T-cell (primary cell): ENCODE results near the gene CDKN2AIP. TPM values are rescaled to one million over a fixed set of nuclear protein-coding genes. Genes with fewer than 3 reads are reported as not detected.

Experiments
- ATAC-seq, 4 experiments: fragments of 200-7000 bp in 3 of 4; fragments of 150-1000 bp in 1 of 4; cut with Tn5 transposase; replicated peaks in 1 of 4; 1 replicate in 3 of 4; 2 replicates in 1 of 4; pipeline ENCODE4 v1.10.0; 2021; ENCODE audit warnings: moderate library complexity in 3 of 4, mild to moderate bottlenecking in 2 of 4, moderate number of reproducible peaks in 1 of 4
- CTCF ChIA-PET, 2 donors: fragments of 300-600 bp; sonication (Branson Sonifier 250); formaldehyde crosslinking; loops; one replicate each; lab custom pipeline; 2022; ENCODE audit warnings: antibody characterized with exemption in 2 of 2; lab: Charles Lee
- POLR2A ChIA-PET, 2 donors: fragments of 300-600 bp; sonication (Branson Sonifier 250); formaldehyde crosslinking; loops; one replicate each; lab custom pipeline; 2022; ENCODE audit warnings: antibody characterized with exemption in 2 of 2; lab: Charles Lee
- DNase-seq, 35 experiments: peaks; one replicate each; pipeline versions ENCODE4 v3.0.0 to v3.0.0-alpha.2; 2013 to 2023
- H3K27ac ChIP-seq: one replicate; pipeline ENCODE4 v1.5.1; 2013; ENCODE audit warnings: low read length
- H3K27me3 ChIP-seq, 2 experiments: replicated peaks in 1 of 2; 1 replicate in 1 of 2; 2 replicates in 1 of 2; pipeline versions ENCODE4 v1.6.1 to v1.7.0; 2013; ENCODE audit warnings: low read length in 1 of 2, mixed read lengths in 1 of 2; ENCODE audit not compliant: control insufficient read depth in 2 of 2, insufficient read depth in 2 of 2; ENCODE audit errors: extremely low read depth in 1 of 2
- H3K36me3 ChIP-seq, 2 donors: 1 replicate in 1 of 2; 2 replicates in 1 of 2; pipeline versions ENCODE4 v1.6.1 to v1.7.0; 2013; ENCODE audit warnings: low read length in 1 of 2; ENCODE audit not compliant: control insufficient read depth in 2 of 2, insufficient read depth in 1 of 2; ENCODE audit errors: extremely low read depth in 1 of 2
- H3K4me1 ChIP-seq, 2 experiments: 1 replicate in 1 of 2; 2 replicates in 1 of 2; pipeline versions ENCODE4 v1.6.1 to v1.7.0; 2013; ENCODE audit warnings: low read length in 2 of 2, mixed read lengths in 1 of 2; ENCODE audit not compliant: insufficient read depth in 2 of 2, control insufficient read depth in 1 of 2; ENCODE audit errors: extremely low read depth in 1 of 2
- H3K4me3 ChIP-seq, 2 donors: 1 replicate in 1 of 2; 2 replicates in 1 of 2; pipeline versions ENCODE4 v1.5.1 to v1.7.0; 2013; ENCODE audit warnings: mild to moderate bottlenecking in 2 of 2, low read length in 1 of 2, moderate library complexity in 1 of 2; ENCODE audit not compliant: control insufficient read depth in 1 of 2; ENCODE audit errors: extremely low read depth in 1 of 2
- H3K9me3 ChIP-seq: 2 replicates; pipeline ENCODE4 v1.7.0; 2013
- H3K27ac Mint-ChIP-seq, 2 donors: one replicate each; pipeline ENCODE4 v1.8.0; 2020 to 2021; ENCODE audit warnings: mild to moderate bottlenecking in 2 of 2, mixed read lengths in 2 of 2
- H3K27me3 Mint-ChIP-seq, 2 donors: one replicate each; pipeline ENCODE4 v1.8.0; 2021 to 2022; ENCODE audit warnings: mixed read lengths in 2 of 2
- H3K36me3 Mint-ChIP-seq: one replicate; pipeline ENCODE4 v1.8.0; 2021; ENCODE audit warnings: mixed read lengths
- H3K4me1 Mint-ChIP-seq, 3 donors: one replicate each; pipeline ENCODE4 v1.8.0; 2020 to 2022; ENCODE audit warnings: mixed read lengths in 3 of 3, mild to moderate bottlenecking in 1 of 3
- H3K4me3 Mint-ChIP-seq, 3 donors: one replicate each; pipeline ENCODE4 v1.8.0; 2020 to 2022; ENCODE audit warnings: mild to moderate bottlenecking in 3 of 3, mixed read lengths in 3 of 3, moderate library complexity in 3 of 3
- H3K9me3 Mint-ChIP-seq, 3 donors: one replicate each; pipeline ENCODE4 v1.8.0; 2020 to 2022; ENCODE audit warnings: mixed read lengths in 3 of 3
- WGBS: methylation state at CpG from one replicate; pipeline ENCODE4 v1.1.5; 2013; ENCODE audit warnings: missing lambda C conversion rate; ENCODE audit not compliant: insufficient coverage; 5-methylcytosine and 5-hydroxymethylcytosine counted together
- total RNA-seq, 35 experiments: library from RNA in 6 of 35; stranded (reverse) in 6 of 35; fragments of 120-200 nt in 1 of 35; gene quantifications; one replicate each; pipeline versions ENCODE4 v1.2.1 to v1.2.4 and lab custom pipeline; 2013 to 2026

CDKN2AIP gene
- total RNA-seq, 5 donors from 2014 or later (not counting 1 experiment from before 2014, with no cell fraction given), result 33.0 to 46.6 (median 42.7) TPM

GRCh38 chr4:183422962-183423631, 21.3 kb upstream of the CDKN2AIP start:
- Mint-ChIP-seq H3K27ac (peak overlapping the region in 1 of 2 donors; percentile 48), H3K27me3 (no peaks in the 10 kb centered on the region), H3K36me3 (no peaks in the 10 kb centered on the region), H3K4me3 (no peak overlapping the region), H3K9me3 (no peaks in the 10 kb centered on the region), H3K4me1 (peaks cover 7 to 11% (median 9%) of the 10 kb centered on the region in 3 donors)
- Histone ChIP-seq H3K4me3 (no peak overlapping the region), H3K36me3 (no peaks in the 10 kb centered on the region), H3K27me3 (peaks cover 0 to 6% of the 10 kb centered on the region in 2 experiments), H3K4me1 (peaks cover 3 to 5% of the 10 kb centered on the region in 2 experiments), H3K27ac (no peak overlapping the region), H3K9me3 (no peaks in the 10 kb centered on the region)
- POLR2A ChIA-PET, result no interaction called here
- DNase-seq (no peak), ATAC-seq (no peak)
- 100% methylated on average over 1 of the region's 9 CpGs for WGBS
- CTCF ChIA-PET, result no interaction called here

- no peak for DNase-seq
- no peaks in the 10 kb centered on the region for H3K27me3 Mint-ChIP-seq
- POLR2A ChIA-PET, result interaction anchor here in 1 of 2 donors (0.5 kb wide), 1 partner anchor 15 kb away, joined by 3 read pairs; no protein-coding TSS in a partner anchor
- H3K9me3 Mint-ChIP-seq, result no peaks in the 10 kb centered on the region
- H3K27me3 ChIP-seq, result no peaks in the 10 kb centered on the region
- no peak overlapping the region for H3K27ac Mint-ChIP-seq
- no peak overlapping the region for H3K4me3 ChIP-seq
- no peaks in the 10 kb centered on the region for H3K36me3 Mint-ChIP-seq
- H3K4me3 Mint-ChIP-seq, result no peak overlapping the region
- CTCF ChIA-PET, result no interaction called here
- ATAC-seq, result no peak
- 67% methylated on average over 2 of the region's 5 CpGs for WGBS
- no peak overlapping the region for H3K27ac ChIP-seq
- no peaks in the 10 kb centered on the region for H3K9me3 ChIP-seq
- peaks cover 10 to 11% (median 10%) of the 10 kb centered on the region in 3 donors for H3K4me1 Mint-ChIP-seq
- peaks cover 3 to 5% of the 10 kb centered on the region in 2 experiments for H3K4me1 ChIP-seq
- H3K36me3 ChIP-seq, result no peaks in the 10 kb centered on the region
Observed at GRCh38 chr4:183424109-183424744, 20.2 kb upstream of the CDKN2AIP start.

- POLR2A ChIA-PET, result interaction anchor here in 1 of 2 donors (0.6 kb wide), 1 partner anchor 226 kb away, joined by 6 read pairs; no protein-coding TSS in a partner anchor
- peaks cover 20 to 22% of the 10 kb centered on the region in 2 experiments for H3K4me1 ChIP-seq
- no peak overlapping the region for H3K4me3 ChIP-seq
- no peak for ATAC-seq
- Mint-ChIP-seq H3K9me3 (no peaks in the 10 kb centered on the region), H3K4me1 (peaks cover 30 to 31% (median 31%) of the 10 kb centered on the region in 3 donors), H3K4me3 (no peak overlapping the region), H3K27me3 (no peaks in the 10 kb centered on the region), H3K27ac (peak overlapping the region; percentile 29 to 43), H3K36me3 (no peaks in the 10 kb centered on the region)
- H3K36me3 ChIP-seq, result no peaks in the 10 kb centered on the region
- 44% methylated on average over 1 of the region's 6 CpGs for WGBS
- no peaks in the 10 kb centered on the region for H3K9me3 ChIP-seq
- H3K27me3 ChIP-seq, result no peaks in the 10 kb centered on the region
- H3K27ac ChIP-seq, result peak overlapping the region; percentile 5
- DNase-seq, result peak in 1 of 35 experiments; percentile 9
- CTCF ChIA-PET, result interaction anchor here in 1 of 2 donors (0.5 kb wide), 1 partner anchor 129 kb away, joined by 3 read pairs; no protein-coding TSS in a partner anchor
Observed at GRCh38 chr4:183426507-183426906, 17.9 kb upstream of the CDKN2AIP start.

GRCh38 chr4:183429489-183429888, 14.9 kb upstream of the CDKN2AIP start:
- no peak for DNase-seq
- peak overlapping the region; percentile 80 to 85 for H3K27ac Mint-ChIP-seq
- H3K9me3 ChIP-seq, result no peaks in the 10 kb centered on the region
- CTCF ChIA-PET, result interaction anchor here in 1 of 2 donors (0.5 kb wide), 1 partner anchor 244 kb away, joined by 7 read pairs; no protein-coding TSS in a partner anchor
- H3K4me1 Mint-ChIP-seq, result peaks cover 41 to 49% (median 43%) of the 10 kb centered on the region in 3 donors
- H3K4me3 Mint-ChIP-seq, result peak overlapping the region in 1 of 3 donors; percentile 47
- no peaks in the 10 kb centered on the region for H3K27me3 Mint-ChIP-seq
- H3K4me1 ChIP-seq, result peaks cover 31 to 34% of the 10 kb centered on the region in 2 experiments
- no peaks in the 10 kb centered on the region for H3K36me3 ChIP-seq
- H3K27ac ChIP-seq, result no peak overlapping the region
- no peaks in the 10 kb centered on the region for H3K27me3 ChIP-seq
- H3K9me3 Mint-ChIP-seq, result no peaks in the 10 kb centered on the region
- POLR2A ChIA-PET, result no interaction called here
- no peak overlapping the region for H3K4me3 ChIP-seq
- no peaks in the 10 kb centered on the region for H3K36me3 Mint-ChIP-seq
- ATAC-seq, result no peak
- WGBS, result 99% methylated on average over 7 of the region's 7 CpGs

- H3K36me3 ChIP-seq, result no peaks in the 10 kb centered on the region
- ChIA-PET POLR2A (no interaction called here), CTCF (no interaction called here)
- Mint-ChIP-seq H3K27me3 (no peaks in the 10 kb centered on the region), H3K4me1 (peaks cover 41 to 53% (median 46%) of the 10 kb centered on the region in 3 donors), H3K27ac (peak overlapping the region; percentile 83 to 89), H3K4me3 (peak overlapping the region; percentile 10 to 71 (median 14)), H3K36me3 (no peaks in the 10 kb centered on the region), H3K9me3 (no peaks in the 10 kb centered on the region)
- DNase-seq (peak in 25 of 35 experiments; percentile 8 to 54 (median 17)), ATAC-seq (peak; percentile 89 to 100 (median 96))
- H3K4me3 ChIP-seq, result no peak overlapping the region
- H3K27ac ChIP-seq, result peak overlapping the region; percentile 25
- H3K4me1 ChIP-seq, result peaks cover 31 to 34% of the 10 kb centered on the region in 2 experiments
- WGBS, result 38% methylated on average over 4 of the region's 12 CpGs
- H3K27me3 ChIP-seq, result no peaks in the 10 kb centered on the region
- no peaks in the 10 kb centered on the region for H3K9me3 ChIP-seq
Observed at GRCh38 chr4:183430317-183430993, 14.0 kb upstream of the CDKN2AIP start.

GRCh38 chr4:183430994-183431347, 13.5 kb upstream of the CDKN2AIP start:
- no CpG with 5 or more reads among the region's 3 CpGs for WGBS
- peak; percentile 41 to 48 (median 44) for ATAC-seq
- H3K27ac ChIP-seq, result peak overlapping the region; percentile 25

More at GRCh38 chr4:183430994-183431347, 13.5 kb upstream of the CDKN2AIP start:
- Histone ChIP-seq H3K27me3 (peaks cover 0 to 5% of the 10 kb centered on the region in 2 experiments), H3K9me3 (no peaks in the 10 kb centered on the region), H3K4me3 (no peak overlapping the region), H3K4me1 (peaks cover 31 to 34% of the 10 kb centered on the region in 2 experiments), H3K36me3 (no peaks in the 10 kb centered on the region)
- Mint-ChIP-seq H3K27me3 (no peaks in the 10 kb centered on the region), H3K4me1 (peaks cover 41 to 53% (median 46%) of the 10 kb centered on the region in 3 donors), H3K27ac (peak overlapping the region; percentile 83 to 89), H3K36me3 (no peaks in the 10 kb centered on the region), H3K9me3 (no peaks in the 10 kb centered on the region), H3K4me3 (peak overlapping the region; percentile 10 to 71 (median 14))
- ChIA-PET CTCF (no interaction called here), POLR2A (no interaction called here)
- DNase-seq, result no peak
